ENCODE measurements around the gene MTLN.
"Not testable (repeated sequence)": the region's sequence is repeated elsewhere in the genome, so short reads cannot be mapped to it uniquely, and the experiment has no call there.

Gene MTLN

GRCh38 chr2:110198016-110198415 is 14.3 kb downstream of the MTLN start:
- no peak for DNase-seq

- DNase-seq = no peak
These were observed 14.9 kb downstream of the MTLN start for GRCh38 chr2:110197452-110197851.

GRCh38 chr2:110190169-110190568 is 22.2 kb downstream of the MTLN start:
- DNase-seq = not testable (repeated sequence)

GRCh38 chr2:110182449-110182848 is 29.9 kb downstream of the MTLN start:
- DNase-seq = no peak

- DNase-seq = no peak
These were observed 32.3 kb downstream of the MTLN start for GRCh38 chr2:110180036-110180435.

GRCh38 chr2:110173523-110173922 is 38.8 kb downstream of the MTLN start:
- DNase-seq = no peak

- no peak for DNase-seq
These were observed 39.8 kb downstream of the MTLN start for GRCh38 chr2:110172506-110172905.

- no peak for DNase-seq
These were observed 42.2 kb downstream of the MTLN start for GRCh38 chr2:110170102-110170501.

GRCh38 chr2:110167326-110168000 is 44.9 kb downstream of the MTLN start:
- no peak for DNase-seq

GRCh38 chr2:110166266-110166665 is 46.1 kb downstream of the MTLN start:
- DNase-seq = no peak

Measured in C1 segment of cervical spinal cord (tissue), 14 donors.